GM18519 (cell line): Measurements from ENCODE around the gene FGG.
A peak's percentile ranks its signal among the peaks of the same experiment; 100 is the strongest.

ENCODE experiments used
- ATAC-seq: cut with Tn5 transposase; IDR thresholded peaks from one replicate; pipeline ENCODE4 v1.9.1; 2021; ENCODE audit warnings: mild to moderate bottlenecking, moderate library complexity; ENCODE audit not compliant: unreplicated experiment, low FRiP score

FGG gene

GRCh38 chr4:154559494-154560418 lies 52.7 kb downstream of the FGG start:
- ATAC-seq: peak; percentile 79

DNA sequence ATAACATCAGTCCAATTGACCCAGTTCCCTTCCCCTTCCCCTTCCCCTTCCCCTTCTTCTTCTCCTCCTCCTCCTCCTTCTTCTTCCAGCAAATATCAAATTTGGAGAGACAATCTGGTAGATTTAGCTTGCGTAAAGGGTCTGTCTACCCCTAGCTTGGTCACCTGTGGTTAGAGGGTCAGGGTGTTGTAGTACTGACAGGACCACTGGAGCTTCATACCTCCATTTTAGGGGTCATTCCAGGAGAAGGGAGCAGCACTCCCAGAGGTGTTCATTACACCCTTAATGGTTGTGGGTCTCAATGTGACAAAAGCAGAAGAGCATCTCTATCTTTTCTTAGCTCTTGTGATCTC lies 53.3 kb downstream of the FGG start:
- ATAC-seq: peak; percentile 12
